NCI-H2196 treated with DMSO at 0.1 percent for 48 hours (cell line): ENCODE data around the gene CLMN.
"Not testable (repeated sequence)": the region's sequence is repeated elsewhere in the genome, so short reads cannot be mapped to it uniquely, and the experiment has no call there.

Experiments
- DNase-seq: peaks from one replicate; lab custom pipeline; 2025; ENCODE audit not compliant: unreplicated experiment; lab: John Stamatoyannopoulos, UW

Gene CLMN

DNA sequence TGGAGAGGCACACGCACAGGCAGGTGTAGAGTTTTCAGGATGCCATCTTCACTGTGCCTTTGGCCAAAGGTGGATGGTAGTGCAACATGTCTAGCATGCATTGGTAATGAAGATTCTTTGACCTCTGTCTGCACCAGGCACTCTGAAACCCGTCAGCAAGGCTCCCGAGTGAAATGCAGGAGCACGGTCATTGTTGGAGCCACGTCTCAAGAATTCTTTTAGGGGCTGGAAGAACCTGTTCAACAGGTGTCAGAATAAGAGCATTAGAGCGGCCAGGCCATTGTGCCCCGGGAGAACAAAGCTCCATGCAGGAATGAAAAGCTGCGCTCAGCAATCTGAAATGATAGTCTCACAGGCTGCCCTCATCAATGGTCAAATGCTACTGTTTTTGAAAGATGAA, 122.2 kb downstream of the CLMN start:
- DNase-seq, result no peak

DNA sequence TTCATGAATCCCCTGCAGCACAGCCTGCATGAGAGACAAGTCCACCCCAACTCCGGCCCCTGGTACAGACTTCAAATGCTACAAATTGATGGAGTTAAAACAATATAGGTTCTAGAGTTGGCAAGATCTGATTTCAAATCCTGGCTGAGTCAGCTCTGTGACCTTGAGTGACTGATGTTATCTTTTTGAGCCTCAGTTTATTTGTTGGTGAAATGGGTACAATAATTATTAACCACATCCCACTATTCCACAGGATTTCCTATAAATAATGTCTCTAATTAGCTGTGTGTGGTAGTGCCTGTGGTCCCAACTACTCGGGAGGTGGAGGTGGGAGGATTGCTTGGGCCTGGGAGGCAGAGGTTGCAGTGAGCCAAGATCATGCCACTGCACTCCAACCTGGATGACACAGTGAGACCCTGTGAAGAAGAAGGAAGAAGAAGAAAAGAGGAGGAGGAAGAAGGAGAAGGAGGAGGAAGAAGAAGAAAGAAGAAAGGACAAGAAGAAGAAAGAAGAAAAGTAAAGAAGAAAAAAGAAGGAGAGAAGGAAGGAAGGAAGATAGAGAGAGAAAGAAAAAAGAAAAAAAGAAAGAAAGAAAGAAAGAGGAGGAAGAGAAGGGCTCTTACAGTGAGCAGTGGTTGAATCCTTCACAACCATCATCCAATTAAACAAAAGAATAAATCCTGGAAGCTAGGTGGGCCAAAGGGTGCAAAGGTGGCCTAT, 122.7 kb downstream of the CLMN start:
- DNase-seq, result no peak

DNA sequence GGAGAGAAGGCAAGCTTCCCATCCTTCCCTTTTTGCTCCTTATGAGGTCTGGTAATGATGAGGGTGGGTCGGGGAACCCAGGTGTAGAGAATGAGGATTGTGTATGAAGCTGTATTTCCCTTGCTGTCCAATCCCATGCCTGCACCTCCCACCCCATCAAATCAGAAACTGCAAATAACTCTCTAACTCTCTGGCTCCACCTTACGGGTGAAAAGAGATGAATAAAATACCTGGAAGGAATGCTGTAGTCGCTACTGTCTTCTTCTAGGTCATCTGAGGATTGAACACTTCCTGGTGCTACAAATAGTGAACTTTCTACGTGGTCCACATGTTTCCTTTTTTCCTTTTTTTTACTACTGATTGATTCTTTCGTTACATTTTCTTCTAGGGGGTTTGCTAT, 123.4 kb downstream of the CLMN start:
- no peak for DNase-seq

DNA sequence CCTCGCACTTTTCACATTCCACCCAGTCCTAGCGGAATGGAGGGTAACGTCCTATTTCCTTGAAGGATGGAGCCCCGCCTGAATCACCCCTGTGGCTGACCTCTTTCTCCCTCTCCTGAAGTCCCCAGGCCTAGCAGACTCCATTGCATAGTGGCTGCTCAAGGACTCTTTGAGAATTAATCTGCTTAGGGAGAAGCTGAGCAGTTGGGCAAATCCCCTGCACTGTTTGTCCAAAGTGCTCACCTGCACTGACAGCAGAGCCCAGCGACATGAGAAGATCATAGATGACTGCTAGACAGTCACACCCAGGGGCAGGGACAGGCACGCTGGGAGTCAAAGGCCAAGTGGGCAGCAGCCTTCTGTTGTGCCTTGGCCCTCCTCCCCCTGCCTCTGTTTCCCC, 124.7 kb downstream of the CLMN start:
- no peak for DNase-seq

DNA sequence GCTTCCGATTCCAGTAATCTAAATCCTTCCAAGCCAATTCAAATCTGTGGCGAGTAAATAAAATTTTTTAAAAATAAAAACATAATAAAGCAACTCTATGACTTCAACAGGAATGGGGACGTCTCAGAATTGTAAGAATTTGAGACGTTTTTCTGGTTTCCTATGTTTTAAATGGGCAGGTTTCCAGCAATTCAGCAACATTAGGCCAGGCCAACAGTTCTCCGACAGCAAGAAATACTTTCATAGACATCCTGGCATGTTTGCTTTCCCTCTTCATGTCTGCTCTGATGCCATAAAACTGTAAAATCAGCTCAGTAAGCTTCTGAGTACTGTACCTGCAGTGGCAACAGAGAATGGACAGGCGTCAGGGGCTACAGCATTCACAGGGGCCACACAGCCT, 126.6 kb downstream of the CLMN start:
- no peak for DNase-seq

- no peak for DNase-seq
Observed at GRCh38 chr14:95192311-95192710, 127.4 kb downstream of the CLMN start.

DNA sequence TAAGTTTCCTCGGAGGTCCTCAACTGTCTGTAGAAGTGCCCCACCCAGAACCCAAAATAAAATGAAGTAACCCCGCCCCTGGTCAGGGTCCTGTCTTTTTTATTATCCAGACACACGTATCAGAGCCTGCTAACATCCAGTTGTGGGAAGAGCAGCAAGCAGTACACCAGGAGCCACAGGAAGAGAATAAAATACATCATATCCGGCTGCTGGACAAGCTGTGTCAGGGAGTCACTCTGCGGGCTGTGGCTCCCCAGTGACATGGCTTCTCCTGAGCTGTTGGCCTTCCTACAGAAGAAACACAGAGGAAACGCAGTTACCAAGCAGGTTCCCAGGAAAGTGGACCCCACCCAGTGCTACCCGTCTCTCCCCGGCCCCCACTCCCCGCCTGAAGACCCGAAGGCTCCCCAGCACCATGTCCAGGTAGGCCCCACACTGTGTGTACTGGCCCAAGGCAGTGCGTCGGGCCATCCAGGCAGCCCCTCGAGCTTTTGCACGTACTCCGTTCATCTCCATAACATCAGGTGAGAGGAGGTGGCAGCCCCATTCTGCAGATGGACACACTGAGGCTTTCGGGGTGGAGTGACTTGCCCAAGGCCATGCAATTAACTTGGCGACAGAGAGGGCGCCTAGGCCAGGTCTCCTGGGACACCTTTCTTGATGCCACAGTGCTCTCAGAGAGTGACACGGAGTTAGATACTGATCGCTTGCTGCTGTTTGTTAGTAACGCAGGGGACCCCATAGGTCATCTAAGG, 128.1 kb downstream of the CLMN start:
- DNase-seq, result no peak

DNA sequence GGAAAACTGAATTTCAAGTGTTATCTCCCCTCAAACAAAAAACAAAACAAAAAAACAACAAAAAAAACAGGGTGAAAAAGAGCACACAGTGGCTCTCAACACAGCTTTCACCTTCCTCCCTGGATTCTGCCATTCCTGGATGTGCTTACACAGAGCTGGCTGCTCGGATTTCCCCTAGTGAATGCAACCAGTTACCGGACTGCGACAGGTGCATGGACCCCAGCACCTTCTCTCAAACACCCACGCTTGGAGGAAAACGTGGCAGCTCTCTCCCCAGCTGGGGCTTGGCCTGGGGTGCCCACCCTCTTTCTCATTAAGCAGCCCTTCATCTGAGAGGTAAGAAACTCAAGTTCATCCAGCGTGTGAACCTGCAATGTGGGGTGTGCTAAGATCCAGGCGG, 128.9 kb downstream of the CLMN start:
- DNase-seq, result no peak

DNA sequence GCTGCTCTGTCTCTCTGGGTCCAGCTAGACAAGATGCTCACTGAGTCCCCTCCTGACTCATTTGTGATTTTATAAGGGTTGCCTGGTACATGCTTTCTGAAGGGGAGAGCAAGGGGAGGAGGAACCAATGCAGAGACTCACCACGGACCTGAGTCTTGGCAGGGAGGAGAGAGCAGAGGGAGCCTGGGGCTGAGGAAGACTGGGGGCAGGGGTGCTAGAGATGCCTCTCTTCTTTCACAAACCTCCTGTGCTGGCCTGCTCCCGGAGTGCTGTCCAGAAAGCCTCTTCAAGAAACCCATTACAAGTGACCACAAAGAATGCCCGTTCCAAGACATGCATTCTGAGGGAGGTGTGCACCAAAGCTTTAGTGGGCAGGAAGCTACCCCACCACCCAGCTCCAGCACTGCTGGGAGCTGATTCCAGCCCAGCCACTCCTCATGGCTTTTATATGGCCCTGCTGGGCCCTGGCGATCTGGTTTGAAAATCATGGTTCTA, 129.3 kb downstream of the CLMN start:
- no peak for DNase-seq

- DNase-seq, result no peak
Observed at GRCh38 chr14:95189367-95190132, 130.2 kb downstream of the CLMN start.

GRCh38 chr14:95188380-95188779, 131.3 kb downstream of the CLMN start:
- DNase-seq, result no peak

- DNase-seq, result no peak
Observed at GRCh38 chr14:95185767-95186392, 133.8 kb downstream of the CLMN start.

DNA sequence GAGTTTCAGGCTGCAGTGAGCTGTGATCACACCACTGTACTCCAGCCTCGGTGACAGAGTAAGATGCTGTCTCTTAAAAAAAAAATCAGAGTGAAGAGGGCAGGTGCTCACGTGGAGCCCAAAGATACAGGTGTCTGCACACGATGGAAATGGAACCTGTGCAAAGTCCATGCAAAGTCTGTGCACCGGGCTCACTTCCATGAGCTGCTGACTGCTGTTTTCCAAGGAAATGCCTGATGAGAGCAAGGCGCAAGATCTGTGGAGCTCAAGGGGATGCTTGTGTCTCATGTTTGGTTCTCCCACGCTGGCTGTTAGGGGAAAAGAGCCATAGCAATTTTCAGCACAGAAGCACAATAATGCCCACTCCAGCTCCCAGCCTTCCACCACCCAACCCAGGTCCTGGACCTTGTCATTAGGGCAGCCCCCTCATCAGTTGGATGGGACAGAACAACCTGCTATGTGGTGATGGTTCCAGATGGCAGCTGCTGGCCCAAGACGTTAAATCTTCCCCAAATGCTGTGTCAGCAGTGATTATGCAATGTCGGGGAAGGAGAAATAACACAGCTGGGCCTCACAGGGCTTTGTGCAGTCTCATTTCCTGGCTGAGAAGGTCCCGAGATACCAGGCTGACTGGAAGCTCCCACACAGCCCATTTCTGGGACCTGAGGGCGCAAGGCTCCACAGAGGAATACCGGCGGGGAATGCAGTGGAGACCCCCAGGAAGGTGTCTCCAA, 134.5 kb downstream of the CLMN start:
- no peak for DNase-seq

GRCh38 chr14:95184413-95184790, 135.3 kb downstream of the CLMN start:
- no peak for DNase-seq

DNA sequence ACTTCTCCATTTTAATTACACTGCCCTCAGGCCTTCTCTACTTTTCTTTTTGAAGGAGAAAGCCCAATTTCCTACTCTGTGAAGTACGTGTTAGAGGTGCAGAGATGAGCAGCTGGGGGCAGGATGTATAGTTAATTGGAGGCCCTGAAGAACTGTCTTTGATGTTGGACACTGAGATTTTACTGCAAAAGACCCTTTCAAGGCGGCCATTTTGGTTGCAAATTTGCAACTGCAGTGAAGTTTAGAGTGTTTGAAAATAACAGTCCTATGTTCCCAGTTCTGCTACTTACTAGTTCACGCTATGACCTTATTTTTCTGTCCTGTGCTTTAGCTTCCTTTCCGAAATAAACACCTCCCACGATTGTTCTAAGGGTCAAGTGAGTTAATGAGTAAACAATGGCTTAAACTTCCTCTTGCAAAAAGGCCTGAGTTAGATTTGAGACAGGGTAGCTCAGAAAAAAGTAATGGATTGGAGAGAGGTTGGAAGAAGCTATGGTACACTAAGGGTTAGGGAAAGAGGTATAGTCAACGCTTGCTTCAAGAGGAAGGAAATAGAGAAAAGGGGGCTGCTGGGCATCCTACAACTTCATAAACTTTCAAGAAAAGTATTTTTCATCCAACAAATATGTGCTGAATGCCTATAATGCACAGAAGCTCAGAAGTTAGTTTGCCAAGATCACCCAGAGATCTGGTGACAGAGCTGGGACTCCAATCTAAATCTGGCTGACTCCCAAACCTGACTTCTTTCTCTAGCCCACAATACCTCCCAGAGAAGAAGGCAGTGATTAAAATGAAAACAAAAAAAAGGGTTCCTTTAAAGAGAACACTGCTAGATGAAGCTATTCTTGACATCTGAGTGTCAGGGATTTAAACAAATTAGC, 135.9 kb downstream of the CLMN start:
- no peak for DNase-seq

DNA sequence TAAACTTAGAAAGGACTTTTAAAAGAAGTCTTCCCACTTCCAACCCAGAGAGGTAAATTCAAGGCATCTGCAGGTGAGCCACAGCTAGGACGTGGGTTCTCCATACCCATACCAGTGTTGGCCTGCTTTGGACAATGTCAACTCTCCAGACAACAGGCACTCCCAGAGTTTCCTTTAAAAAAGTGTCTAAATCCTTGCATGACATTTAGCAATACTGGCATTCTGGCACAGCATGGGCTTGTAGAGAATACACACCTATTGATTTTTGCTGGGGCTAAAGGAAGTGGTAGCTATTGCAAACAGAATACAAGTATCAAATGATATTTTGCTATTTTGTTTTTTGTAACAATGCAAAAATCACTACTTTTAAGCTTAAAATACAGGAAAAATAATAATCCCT, 136.6 kb downstream of the CLMN start:
- no peak for DNase-seq

- DNase-seq, result no peak
Observed at GRCh38 chr14:95182379-95182778, 137.3 kb downstream of the CLMN start.

DNA sequence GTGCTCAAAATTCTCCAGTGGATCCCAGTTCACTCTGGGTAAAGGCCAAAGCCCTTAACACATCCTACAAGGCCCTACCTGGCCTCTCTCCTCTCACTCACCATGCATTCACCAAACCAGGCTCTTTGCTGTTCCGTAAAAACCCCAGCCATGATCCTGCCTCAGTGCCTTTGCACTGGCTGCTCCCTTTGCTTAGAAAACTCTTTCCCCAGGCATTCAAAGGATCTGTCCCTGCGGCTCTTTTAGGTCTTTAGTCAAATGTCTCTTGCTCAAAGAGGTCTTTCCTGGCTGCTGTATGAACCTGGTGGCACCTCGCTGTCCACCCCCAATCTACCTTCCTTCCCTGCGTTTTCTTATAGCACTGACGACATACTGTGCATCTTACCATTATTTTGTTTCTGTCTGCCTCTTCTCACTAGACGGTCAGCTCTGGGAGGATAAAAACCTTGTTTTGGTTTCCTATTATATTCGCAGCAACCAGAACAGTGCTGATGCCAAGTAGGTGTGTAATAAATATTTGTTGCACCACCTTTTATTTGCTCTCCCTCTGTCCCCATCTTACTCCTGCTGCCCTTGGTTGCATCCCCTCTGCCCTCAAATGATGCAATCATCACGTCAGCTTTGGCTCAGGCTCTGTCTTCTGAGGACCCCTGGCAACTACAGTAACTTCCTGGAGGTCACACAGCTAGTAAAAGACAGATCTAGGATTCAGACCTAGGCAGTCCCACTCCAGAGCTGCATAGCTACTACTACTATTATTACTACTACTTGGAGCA, 138.6 kb downstream of the CLMN start:
- no peak for DNase-seq

DNA sequence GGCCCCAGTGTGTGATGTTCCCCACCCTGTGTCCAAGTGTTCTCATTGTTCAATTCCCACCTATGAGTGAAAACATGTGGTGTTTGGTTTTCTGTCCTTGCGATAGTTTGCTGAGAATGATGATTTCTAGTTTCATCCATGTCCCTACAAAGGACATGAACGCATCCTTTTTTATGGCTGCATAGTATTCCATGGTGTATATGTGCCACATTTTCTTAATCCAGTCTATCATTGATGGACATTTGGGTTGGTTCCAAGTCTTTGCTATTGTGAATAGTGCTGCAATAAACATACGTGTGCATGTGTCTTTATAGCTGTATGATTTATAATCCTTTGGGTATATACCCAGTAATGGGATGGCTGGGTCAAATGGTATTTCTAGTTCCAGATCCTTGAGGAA, 144.0 kb downstream of the CLMN start:
- DNase-seq, result not testable (repeated sequence)
